Fibroblast of villous mesenchyme (primary cell): ENCODE data around the gene CCDC134. TPM values are rescaled to one million over a fixed set of nuclear protein-coding genes. Genes with fewer than 3 reads are reported as not detected.

Source experiments
- DNase-seq: peaks from one replicate; pipeline ENCODE4 v3.0.0-alpha.2; 2010; ENCODE audit warnings: low read depth
- H3K4me3 ChIP-seq: 2 replicates; pipeline ENCODE4 v1.5.1; 2011; ENCODE audit warnings: low read depth, mild to moderate bottlenecking, low read length
- CTCF ChIP-seq: IDR thresholded peaks from 2 replicates; pipeline ENCODE4 v1.5.1; 2012; ENCODE audit warnings: low read depth, mild to moderate bottlenecking, low read length; ENCODE audit not compliant: insufficient read depth
- total RNA-seq: library from RNA; depleted of rRNA; stranded (reverse); fragments of >200 nt; gene quantifications from 2 replicates; pipeline ENCODE4 v1.2.3, GENCODE V29; 2012

The CCDC134 gene
- total RNA-seq, 1 donor: 16.0 TPM

- H3K4me3 ChIP-seq: no peak overlapping the region
- TF ChIP-seq CTCF: no peak
- DNase-seq: no peak
Observed at GRCh38 chr22:41815716-41816115, 15.2 kb downstream of the CCDC134 start.

- no peak overlapping the region for H3K4me3 ChIP-seq
- DNase-seq: no peak
- no peak for TF ChIP-seq CTCF
Observed at GRCh38 chr22:41816241-41816640, 15.8 kb downstream of the CCDC134 start.

GRCh38 chr22:41816871-41817270 is 16.4 kb downstream of the CCDC134 start:
- DNase-seq: no peak
- TF ChIP-seq CTCF: no peak
- no peak overlapping the region for H3K4me3 ChIP-seq

GRCh38 chr22:41818011-41818410 is 17.5 kb downstream of the CCDC134 start:
- DNase-seq: no peak
- TF ChIP-seq CTCF: no peak
- no peak overlapping the region for H3K4me3 ChIP-seq

- H3K4me3 ChIP-seq: no peak overlapping the region
- DNase-seq: no peak
- no peak for TF ChIP-seq CTCF
Observed at GRCh38 chr22:41818596-41818995, 18.1 kb downstream of the CCDC134 start.

- DNase-seq: no peak
- TF ChIP-seq CTCF: no peak
- no peak overlapping the region for H3K4me3 ChIP-seq
Observed at GRCh38 chr22:41819257-41819656, 18.8 kb downstream of the CCDC134 start.

GRCh38 chr22:41820447-41820846 is 20.0 kb downstream of the CCDC134 start:
- TF ChIP-seq CTCF: no peak
- DNase-seq: no peak

More at GRCh38 chr22:41820447-41820846, 20.0 kb downstream of the CCDC134 start:
- H3K4me3 ChIP-seq: no peak overlapping the region
